Medulla oblongata (tissue), 1 donor: ENCODE data around the gene KAT7.
"Not testable (repeated sequence)": the region's sequence is repeated elsewhere in the genome, so short reads cannot be mapped to it uniquely, and the experiment has no call there.

Source experiments
- DNase-seq: peaks from one replicate; pipeline ENCODE4 v3.0.0-alpha.2; 2015; ENCODE audit errors: extremely low spot score

The KAT7 gene

DNA sequence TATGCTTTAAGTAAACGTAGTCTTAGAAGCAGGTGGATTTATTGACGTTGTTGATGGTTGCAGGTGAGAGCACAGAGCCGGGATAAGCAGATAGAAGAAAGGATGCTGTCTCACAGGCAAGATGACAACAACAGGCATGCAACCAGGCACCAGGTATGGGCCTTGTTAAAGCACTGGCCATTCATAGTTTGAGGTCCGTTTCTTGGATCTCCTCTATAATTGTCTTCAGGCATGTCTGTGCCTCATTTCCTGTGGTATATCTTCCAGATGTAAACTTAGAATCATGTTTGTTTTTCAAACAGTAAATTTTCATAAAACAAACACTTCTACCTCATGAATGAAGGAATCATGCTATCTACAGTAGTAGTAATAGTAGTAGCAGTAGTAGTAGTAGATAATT, 20.6 kb downstream of the KAT7 start:
- no peak for DNase-seq

DNA sequence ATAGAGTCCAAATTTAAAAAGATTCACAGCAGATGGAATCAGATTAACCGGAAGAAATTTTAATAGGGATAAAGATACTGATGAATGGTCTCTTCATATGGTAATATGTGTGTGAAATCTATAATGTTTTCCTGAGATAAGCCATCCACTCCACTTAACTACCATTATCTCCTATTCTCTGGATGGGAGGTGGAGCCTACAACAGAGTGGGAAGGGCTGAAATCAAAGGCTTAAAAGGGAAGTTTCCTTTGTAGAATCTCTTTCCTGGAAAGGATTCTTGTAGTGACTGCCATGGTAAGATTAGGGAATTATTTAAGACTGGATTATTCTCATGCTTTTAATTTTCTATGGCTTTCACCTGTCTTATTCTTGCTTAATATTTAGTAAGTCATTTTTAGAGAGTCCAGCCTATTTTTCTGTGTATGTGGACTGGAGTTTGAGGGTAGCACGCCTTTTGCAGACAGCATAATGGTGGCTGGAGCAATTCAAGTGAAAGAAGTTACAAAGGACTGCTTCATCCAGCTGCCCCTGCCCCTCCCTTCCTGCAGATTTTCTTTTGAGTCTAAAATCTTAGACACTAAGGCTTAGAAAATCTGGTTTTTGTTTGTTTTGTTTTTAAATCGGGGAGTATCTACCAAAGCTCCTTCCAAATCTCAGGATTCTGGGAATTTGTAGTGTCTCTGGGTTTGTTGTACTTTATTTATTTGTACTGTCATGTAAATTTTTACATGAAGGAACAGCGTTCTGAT, 26.5 kb downstream of the KAT7 start:
- DNase-seq: peak; percentile 54

DNA sequence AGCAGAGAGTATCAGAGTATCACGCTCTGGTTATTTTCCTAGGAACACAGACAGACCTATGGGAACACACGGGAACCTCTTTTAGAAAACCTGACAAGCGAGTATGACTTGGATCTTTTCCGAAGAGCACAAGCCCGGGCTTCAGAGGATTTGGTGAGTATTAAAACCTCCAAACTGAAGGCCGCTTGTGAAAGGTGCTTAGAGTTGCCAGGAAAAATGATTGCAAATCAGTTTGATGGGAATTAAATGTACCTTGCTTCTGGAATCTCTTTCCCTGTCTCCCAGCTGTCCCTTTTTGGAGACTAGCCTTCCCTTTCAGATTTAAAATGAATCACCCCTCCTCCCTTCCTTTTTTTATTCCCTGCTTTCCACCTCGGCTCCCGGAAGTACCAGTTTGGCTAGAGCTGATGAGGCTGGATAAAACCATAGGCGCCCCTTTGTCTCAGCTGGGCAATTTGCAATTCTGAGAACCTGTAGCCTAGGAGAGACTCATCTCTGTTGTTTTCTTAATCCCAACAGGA, 27.3 kb downstream of the KAT7 start:
- DNase-seq: peak; percentile 33

DNA sequence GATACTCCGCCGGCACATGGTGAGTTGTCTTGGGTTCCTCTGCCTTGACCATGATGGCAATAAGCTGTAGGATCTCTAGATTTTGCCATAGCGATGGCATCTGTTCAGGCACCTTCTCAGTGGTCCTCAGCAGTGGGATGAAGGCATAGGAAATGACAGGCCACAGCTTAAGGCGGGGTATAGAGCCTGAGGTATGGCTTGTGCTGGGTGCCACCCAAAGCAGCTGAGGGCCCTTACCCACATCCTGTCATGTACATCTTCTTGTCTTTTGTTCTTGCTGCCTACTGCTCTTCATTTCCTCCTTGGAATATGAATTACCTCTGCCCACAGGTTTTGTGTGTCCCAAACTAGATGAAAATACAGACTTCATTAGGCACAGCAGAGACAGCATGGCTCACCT, 29.5 kb downstream of the KAT7 start:
- no peak for DNase-seq

DNA sequence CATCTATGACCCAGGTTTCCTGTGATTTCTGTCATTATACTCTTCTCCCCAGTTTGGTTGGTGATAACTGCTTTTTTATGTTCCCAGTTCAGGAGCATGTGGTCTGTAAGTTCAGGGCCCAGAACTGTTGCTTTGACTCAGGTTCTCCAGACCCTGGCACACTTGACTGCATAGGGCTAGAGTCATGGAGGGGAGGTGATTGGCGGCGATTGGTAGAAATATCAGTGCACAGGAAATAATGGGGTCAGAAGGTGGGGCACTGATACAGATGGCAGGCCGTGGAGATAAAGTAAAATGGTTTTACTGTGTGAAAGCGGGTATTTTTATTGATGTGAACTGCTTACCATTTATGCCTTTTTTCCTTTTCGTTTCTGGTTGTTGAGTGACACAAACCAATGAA, 30.7 kb downstream of the KAT7 start:
- no peak for DNase-seq

DNA sequence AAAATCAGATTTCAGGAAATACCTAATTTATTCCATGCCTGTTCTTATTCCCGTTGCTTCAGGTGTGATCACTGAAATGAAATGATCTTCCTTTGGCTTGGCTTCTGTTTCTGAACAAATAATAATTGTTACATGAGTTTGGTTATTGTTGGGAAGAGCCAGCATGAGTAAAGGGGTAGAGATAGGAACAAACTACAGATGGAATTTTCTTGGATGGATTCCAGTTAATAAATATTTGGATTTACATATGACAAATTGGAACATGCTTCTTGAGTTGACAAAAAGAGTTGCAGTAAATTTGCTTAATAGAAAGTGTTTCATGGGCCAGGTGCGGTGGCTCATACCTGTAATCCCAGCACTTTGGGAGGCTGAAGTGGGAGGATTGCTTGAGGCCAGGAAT, 31.2 kb downstream of the KAT7 start:
- no peak for DNase-seq

DNA sequence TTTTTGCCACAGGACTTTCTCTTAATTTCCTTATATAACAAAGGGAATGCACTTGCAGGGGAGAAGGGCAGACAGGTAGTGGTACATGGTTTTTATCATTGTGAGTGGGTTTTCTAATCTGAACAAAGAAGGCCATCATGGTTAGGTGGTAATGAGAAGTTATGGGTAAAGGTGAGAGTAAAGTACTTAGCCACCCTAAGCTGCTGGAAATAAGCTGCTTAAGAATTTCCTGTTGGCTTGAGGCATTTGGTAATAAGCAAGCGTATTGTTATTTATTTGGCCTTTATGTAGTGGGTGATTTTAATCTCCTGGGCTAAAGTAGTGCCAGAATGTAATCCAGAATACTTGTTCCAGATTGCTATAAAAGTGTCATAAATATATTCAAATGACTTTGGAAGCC, 32.3 kb downstream of the KAT7 start:
- DNase-seq: no peak

DNA sequence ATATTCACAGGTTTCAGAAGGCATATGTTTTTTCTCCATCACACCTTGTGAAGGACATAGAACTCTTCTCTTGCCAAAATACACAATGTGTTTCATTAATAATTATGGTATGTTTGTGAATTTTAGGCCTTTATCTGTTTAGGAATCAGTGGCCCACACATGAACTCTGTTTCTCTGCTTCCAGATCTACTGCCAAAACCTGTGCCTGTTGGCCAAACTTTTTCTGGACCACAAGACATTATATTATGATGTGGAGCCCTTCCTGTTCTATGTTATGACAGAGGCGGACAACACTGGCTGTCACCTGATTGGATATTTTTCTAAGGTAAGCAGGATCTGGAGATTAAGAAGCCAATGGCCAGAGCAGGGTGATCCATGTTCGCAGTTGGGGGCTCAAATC, 33.0 kb downstream of the KAT7 start:
- no peak for DNase-seq

DNA sequence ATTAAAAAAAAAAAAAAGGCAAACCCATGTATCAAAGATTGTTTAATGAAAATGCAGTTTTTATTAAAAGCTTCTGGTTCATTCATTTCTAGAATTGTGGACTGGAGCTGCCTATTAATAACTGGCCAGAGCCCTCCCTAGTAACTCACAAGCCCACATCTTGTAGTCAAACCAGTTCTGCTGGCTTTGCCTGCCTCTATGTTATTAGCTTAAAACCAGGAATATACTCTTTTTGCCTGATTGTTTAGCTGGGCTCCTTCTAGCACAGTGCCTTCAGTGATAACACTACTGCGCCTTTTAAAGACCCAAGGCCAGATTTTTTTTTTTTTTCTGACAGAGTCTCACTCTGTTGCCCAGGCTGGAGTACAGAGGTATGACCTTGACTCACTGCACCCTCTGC, 33.4 kb downstream of the KAT7 start:
- no peak for DNase-seq

DNA sequence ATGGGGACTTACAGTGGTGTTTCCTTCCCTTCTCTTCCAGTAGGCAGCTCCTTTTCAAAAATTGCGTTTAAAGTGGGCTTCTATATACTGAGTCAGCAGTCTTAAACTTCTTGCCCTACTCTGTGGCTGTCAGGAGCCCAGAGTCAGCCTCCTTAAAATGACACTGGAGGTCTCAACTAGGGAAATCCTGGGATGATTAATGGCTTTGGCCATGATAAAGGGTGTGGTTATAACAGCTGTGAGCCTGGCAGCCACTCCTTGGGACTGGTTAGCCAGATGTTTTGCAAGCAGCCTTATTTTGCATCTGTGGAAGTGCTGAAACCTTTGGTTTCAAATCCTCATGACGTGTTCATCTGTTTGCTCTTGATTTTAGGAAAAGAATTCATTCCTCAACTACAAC, 34.3 kb downstream of the KAT7 start:
- no peak for DNase-seq

DNA sequence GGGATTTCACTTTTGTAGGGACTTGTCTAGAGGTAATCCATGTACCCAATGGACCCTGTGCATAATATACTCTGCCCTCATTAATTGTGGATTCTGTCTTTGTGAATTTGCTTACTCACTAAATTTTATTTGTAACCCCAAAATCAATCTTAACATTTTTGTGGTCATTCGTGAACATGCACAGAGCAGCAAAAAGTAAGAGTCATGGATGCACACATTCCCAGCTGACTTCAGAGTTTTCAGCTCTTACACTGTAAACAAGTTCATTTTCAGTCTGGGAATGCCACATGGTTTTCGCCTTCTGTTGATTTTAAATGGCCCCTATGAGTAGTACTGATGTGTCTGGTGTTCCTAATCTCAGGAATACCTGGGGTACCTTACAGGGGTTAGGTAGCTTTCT, 35.1 kb downstream of the KAT7 start:
- no peak for DNase-seq

DNA sequence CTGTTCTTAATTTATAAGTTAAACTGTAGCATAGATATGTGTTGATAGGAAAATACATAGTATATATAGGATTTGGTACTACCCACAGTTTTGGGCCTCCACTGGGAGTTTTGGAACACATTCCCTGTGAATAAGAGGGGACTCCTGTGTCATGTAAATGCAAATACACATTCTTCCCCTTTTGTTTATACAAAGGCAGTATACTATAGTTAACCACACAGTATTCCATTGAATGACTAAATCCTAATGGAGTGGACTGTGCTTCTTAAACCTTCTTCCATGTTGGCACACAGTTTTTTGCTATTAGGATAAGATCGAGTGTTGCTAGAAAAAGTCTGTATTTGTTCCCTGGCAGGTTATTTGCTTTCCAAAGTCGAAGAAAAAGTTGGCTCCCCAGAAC, 37.2 kb downstream of the KAT7 start:
- DNase-seq: no peak

DNA sequence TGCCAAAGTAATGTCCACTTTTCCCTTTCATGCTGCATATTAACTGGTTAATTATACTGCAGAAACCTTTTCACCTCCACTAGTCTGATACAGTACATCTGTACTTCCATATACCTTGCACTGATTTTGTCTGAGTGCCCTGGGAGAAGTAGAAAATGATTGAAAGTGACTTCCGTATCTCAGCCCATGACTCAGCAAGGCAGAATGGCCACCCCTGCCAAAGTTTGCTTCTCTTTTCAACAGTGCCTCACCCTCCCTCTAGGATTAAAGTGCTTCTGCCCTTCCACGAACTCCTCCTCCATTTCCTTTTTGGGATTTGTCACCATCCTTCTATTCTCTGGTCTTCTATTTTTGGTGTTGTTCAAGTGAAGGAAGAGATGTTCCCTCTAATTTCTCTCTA, 39.8 kb downstream of the KAT7 start:
- DNase-seq: not testable (repeated sequence)

DNA sequence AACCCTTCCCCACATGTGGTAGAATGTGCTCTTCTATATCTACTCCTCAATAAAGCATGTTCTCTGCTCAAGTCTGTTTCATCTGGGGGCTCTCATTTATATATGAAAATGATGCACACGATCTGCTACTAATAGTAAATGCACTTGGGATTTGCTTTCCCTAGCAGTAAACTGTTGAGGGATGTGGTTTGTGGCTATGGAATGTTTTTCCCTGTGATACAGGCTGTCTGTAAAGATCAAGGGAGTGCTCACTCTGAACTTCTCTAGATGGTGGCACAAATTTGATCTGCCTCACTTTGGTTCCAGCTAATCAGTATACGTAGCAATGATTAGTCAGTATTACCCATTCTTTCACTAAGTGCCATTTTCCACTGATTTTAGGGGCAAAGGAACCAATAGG, 40.5 kb downstream of the KAT7 start:
- no peak for DNase-seq

DNA sequence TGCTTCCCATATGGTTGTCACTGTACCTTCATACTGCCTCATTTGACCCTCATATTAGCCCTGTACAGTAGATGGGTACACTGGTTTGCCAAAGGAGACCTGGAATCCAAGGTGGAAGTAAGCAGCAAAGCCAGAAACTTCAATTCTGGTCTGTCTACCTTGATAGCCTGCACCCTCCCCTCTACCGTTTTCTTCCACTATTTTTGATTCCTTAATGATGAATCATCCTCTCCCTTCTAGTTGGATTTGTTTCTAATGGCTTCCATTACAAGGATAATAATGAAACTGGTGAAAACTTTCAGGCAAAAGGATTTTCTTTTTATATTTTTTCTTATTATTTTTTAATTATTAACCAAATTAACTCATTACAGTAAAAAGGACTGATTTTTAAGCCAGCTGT, 42.1 kb downstream of the KAT7 start:
- DNase-seq: no peak

DNA sequence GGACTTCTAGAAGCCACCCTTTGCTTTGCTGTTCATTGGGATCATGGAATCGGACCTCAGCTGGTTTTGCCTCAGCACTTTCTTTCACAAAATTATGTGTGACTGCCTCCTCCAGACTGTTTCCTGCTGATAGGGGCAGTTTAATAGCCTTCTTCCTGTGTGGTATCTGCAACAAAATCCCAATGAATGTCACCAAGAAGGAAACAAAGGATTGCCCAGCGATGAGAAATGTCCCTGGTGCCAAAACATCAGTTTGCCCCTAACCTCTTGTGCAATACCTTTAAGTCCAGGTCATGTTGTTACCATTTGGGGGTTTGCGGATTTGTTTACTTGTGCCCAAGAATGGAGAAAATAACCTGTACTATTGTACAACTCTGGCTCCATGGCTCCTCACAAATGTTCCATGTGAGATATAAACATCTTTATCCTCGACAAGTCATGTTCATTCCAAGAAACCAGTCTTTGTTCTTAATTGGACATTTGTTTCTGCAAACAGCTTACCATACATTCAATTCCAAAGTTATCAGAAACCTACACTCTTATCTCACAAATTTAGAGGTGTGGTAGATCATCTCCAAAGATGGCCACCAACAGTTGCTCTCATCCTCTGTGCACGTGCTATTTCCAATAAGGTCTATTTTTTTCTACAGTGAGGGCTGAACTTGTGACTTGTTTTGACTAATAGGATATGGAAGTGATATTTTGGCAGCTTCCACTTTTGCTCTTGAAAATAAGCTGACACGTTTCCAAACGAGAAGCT, 44.5 kb downstream of the KAT7 start:
- DNase-seq: no peak

DNA sequence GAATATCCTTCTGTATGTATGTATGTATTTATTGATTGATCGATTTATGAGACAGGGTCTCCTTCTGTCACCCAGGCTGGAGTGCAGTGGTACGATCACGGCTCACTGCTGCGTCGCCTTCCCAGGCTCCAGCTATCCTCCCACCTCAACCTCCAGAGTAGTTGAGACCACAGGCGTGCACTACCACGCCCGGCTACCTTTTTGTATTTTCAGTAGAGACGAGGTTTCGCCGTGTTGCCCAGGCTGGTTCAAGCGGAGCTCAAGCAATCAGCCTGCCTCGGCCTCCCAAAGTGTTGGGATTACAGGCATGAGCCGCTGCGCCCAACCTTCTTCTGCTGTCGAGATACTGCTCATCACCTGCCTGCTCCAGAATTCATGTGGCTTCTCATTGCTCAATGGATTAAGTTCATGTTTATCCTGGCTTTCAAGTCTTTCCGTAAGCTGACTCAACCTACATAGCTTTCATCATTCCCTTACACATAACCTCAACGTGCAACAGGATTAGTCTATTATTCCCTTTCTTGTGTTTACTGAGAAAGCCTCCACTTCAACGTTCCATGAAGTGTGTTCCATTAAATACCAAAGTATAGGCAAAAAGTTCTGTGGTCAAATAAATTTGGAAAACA, 45.8 kb downstream of the KAT7 start:
- DNase-seq: no peak

DNA sequence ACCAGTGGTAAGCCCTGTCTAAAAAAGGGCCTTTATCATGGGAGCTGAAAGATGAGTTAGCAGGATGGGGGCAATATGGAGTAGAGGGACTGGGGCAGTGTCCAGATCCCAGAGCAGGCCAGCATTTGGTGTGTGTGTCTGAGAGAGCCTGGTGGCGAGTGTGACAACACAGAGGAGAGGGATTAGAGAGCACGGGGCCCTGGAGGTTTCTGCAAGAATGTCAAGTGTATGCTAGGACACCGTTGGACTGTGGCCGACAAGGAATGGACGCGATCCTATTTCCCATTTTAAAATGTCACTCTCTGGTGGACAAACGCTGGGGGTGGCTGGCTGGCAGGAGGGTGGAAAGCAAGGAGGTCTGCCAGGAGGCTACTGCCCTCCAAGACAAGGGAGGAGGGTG, 47.0 kb downstream of the KAT7 start:
- no peak for DNase-seq

DNA sequence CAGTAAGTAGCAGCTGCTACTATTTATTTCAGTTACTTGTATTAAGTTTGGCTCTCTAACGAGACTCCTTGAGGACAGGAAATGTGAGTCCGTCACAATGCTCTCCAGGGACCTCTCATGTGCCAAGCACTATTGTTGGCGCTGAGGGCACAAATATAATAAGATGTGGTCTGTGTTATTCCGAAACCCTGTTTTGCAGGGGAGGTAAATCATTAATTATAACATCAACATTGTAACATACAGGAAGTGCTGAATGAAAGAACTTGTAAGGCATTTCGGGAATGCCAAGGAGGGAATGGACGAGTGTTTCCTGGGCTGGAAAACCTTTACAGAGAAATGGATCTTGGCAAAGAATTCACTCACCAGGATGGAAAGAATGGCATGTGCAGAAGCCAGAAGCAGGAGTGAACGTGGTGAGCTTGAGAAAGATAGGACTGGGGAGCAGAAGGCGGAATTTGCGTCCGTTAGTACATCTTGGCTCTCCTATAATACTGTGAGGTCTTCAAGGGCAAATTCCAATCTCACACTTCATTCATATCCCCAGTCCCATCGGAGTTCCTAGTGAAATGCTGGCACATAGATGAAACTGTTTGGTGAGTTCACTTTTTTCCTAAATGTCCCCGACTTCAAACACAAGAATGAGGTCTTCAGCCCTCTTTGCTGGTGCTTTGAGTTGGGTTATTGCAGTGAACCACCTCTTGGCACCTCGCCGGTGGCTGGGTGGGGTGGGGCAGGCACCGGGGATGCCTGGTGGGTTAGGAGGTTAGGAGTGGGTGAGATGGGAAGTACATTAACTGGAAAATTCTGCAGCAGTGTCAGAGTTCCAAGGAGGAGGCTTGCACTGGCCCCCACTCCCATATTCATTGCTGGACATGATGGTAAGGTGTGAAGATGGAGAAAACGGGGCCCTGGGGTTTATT, 47.9 kb downstream of the KAT7 start:
- no peak for DNase-seq

DNA sequence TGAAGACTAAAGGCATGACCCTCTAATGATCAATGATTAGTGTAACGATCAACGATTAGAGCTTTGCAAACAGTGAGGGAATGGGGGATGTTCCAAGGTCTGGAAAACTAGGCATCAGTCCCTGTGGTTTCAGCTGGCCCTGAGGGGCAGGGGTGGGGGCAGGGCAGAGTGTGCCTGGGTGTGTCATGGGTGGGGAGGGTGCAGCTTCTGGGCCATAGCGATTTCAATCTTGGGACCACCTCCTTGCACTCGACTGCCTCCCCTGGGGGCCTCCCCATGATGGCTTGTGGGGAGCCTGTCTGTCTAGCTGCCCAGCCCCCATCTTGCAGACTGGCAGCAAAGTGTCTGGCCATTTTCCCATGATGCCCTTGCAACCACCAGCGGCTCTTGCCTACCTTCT, 51.0 kb downstream of the KAT7 start:
- no peak for DNase-seq

DNA sequence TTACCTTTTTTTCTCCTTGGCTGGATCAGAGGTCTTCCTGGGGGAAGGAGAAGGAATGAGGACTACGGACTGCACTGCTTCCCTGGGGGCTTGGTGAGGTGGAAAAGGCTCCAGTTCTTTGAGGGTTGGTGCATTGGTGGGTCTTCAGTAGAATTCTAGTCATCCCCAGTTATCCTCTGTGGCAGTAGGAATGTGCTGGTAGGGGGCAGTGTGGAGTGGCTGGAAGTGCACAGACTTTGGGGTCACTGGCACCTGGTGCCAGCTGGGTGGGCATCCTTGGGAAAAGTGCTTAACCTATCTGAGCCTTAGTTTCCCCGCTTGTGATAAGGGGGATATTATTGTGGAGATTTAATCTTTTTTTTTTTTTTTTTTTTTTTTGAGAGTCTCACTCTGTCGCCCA, 53.1 kb downstream of the KAT7 start:
- DNase-seq: no peak

DNA sequence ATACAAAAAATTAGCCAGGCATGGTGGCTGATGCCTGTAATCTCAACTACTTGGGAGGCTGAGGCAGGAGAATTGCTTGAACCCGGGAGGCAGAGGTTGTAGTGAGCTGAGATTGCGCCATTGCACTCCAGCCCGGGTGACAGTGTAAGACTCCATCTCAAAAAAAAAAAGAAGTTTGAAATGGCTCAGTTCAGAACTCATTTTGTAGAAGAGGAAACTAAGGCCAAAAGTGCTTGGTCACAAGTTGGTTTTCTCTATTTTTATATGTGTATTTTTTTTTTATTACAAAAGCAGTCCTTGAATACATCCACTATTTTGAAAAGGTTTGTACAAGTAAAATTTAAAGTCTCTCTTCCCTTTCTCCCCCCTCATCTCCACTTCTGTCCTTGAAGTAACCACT, 53.9 kb downstream of the KAT7 start:
- DNase-seq: no peak
